ENCODE measurements around the gene RBP3.
A peak's percentile ranks its signal among the peaks of the same experiment; 100 is the strongest.
"Not testable (repeated sequence)": the region's sequence is repeated elsewhere in the genome, so short reads cannot be mapped to it uniquely, and the experiment has no call there.

RBP3 gene

GRCh38 chr10:47383261-47384147, 35.3 kb downstream of the RBP3 start:
- Histone ChIP-seq H3K9ac (ENCODE audit: low read length) (peak overlapping the region; percentile 26; the same call in 1 of the 2 replicates), H3K4me1 (ENCODE audit: low read length) (peaks cover 6% of the 10 kb centered on the region; the same call in 1 of the 2 replicates), H2AFZ (ENCODE audit: low read depth, low read length) (no peak overlapping the region), H3K36me3 (replicated peaks; ENCODE audit: low read depth, low read length) (no peaks in the 10 kb centered on the region), H3K27ac (ENCODE audit: low read length) (no peak overlapping the region), H3K4me3 (ENCODE audit: low read length) (peak overlapping the region; percentile 88), H3K79me2 (ENCODE audit: low read length) (no peaks in the 10 kb centered on the region), H3K27me3 (ENCODE audit: low read depth, low read length) (peaks cover 29% of the 10 kb centered on the region), H4K20me1 (ENCODE audit: insufficient read depth, low read length) (no peaks in the 10 kb centered on the region), H3K9me3 (ENCODE audit: insufficient read depth, low read length) (no peaks in the 10 kb centered on the region), H3K4me2 (ENCODE audit: low read length) (peak overlapping the region; percentile 92)
- no peak for TF ChIP-seq EZH2phosphoT487 (IDR thresholded peaks at IDR 0.05; ENCODE audit: low read depth)
- TF ChIP-seq, protein P1, sequence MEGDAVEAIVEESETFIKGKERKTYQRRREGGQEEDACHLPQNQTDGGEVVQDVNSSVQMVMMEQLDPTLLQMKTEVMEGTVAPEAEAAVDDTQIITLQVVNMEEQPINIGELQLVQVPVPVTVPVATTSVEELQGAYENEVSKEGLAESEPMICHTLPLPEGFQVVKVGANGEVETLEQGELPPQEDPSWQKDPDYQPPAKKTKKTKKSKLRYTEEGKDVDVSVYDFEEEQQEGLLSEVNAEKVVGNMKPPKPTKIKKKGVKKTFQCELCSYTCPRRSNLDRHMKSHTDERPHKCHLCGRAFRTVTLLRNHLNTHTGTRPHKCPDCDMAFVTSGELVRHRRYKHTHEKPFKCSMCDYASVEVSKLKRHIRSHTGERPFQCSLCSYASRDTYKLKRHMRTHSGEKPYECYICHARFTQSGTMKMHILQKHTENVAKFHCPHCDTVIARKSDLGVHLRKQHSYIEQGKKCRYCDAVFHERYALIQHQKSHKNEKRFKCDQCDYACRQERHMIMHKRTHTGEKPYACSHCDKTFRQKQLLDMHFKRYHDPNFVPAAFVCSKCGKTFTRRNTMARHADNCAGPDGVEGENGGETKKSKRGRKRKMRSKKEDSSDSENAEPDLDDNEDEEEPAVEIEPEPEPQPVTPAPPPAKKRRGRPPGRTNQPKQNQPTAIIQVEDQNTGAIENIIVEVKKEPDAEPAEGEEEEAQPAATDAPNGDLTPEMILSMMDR (IDR thresholded peaks at IDR 0.05; ENCODE audit: low read depth, low read length) = no peak

GRCh38 chr10:47384148-47384921, 36.2 kb downstream of the RBP3 start, which contains the start of gene ZNF488:
TSS of gene ZNF488 (minus strand) at chr10:47384293. CDS start at chr10:47368829, 15,464 bp downstream.
- peak within 1 kb of the TSS; percentile 63 for H3K9ac ChIP-seq (ENCODE audit: low read length)
- H3K4me1 ChIP-seq (ENCODE audit: low read length) = peaks cover 6% of the 10 kb centered on the region; the same call in 1 of the 2 replicates
- peak within 1 kb of the TSS; percentile 92 for H3K4me2 ChIP-seq (ENCODE audit: low read length)
- peak within 1 kb of the TSS; percentile 88 for H3K4me3 ChIP-seq (ENCODE audit: low read length)
- no peaks in the 10 kb centered on the region for H3K9me3 ChIP-seq (ENCODE audit: insufficient read depth, low read length)
- no peaks in the 10 kb centered on the region for H4K20me1 ChIP-seq (ENCODE audit: insufficient read depth, low read length)
- H3K27me3 ChIP-seq (ENCODE audit: low read depth, low read length) = peaks cover 27% of the 10 kb centered on the region
- no peaks in the 10 kb centered on the region for H3K36me3 ChIP-seq (replicated peaks; ENCODE audit: low read depth, low read length)
- H3K79me2 ChIP-seq (ENCODE audit: low read length) = no peaks in the 10 kb centered on the region
- TF ChIP-seq EZH2phosphoT487 (IDR thresholded peaks at IDR 0.05; ENCODE audit: low read depth) = no peak
- TF ChIP-seq, protein P1 (IDR thresholded peaks at IDR 0.05; ENCODE audit: low read depth, low read length) = no peak
- H2AFZ ChIP-seq (ENCODE audit: low read depth, low read length) = peak within 1 kb of the TSS; percentile 77
- H3K27ac ChIP-seq (ENCODE audit: low read length) = no peak within 1 kb of the TSS

DNA sequence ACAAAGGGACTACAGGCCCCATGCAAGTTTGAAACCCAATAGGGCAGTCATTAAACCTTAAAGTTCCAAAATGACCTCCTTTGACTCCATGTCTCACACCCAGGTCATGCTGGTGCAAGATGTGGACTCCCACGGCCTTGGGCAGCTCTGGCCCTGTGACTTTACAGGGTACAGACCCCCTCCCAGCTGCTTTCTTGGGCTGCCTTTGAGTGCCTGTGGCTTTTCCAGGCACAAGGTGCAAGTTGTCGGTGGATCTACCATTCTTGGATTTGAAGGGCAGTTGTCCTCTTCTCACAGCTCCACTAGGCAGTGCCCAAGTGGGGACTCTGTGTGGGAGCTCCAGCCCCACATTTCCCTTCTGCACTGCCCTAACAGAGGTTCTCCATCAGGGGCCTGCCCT, 37.9 kb downstream of the RBP3 start:
- H2AFZ ChIP-seq (ENCODE audit: low read depth, low read length); H3K9ac ChIP-seq (ENCODE audit: low read length); H4K20me1 ChIP-seq (ENCODE audit: insufficient read depth, low read length); H3K4me2 ChIP-seq (ENCODE audit: low read length); H3K4me3 ChIP-seq (ENCODE audit: low read length); H3K79me2 ChIP-seq (ENCODE audit: low read length); H3K4me1 ChIP-seq (ENCODE audit: low read length); H3K9me3 ChIP-seq (ENCODE audit: insufficient read depth, low read length); H3K36me3 ChIP-seq (replicated peaks; ENCODE audit: low read depth, low read length); H3K27ac ChIP-seq (ENCODE audit: low read length): not testable (repeated sequence)
- peaks cover 22% of the 10 kb centered on the region for H3K27me3 ChIP-seq (ENCODE audit: low read depth, low read length)

DNA sequence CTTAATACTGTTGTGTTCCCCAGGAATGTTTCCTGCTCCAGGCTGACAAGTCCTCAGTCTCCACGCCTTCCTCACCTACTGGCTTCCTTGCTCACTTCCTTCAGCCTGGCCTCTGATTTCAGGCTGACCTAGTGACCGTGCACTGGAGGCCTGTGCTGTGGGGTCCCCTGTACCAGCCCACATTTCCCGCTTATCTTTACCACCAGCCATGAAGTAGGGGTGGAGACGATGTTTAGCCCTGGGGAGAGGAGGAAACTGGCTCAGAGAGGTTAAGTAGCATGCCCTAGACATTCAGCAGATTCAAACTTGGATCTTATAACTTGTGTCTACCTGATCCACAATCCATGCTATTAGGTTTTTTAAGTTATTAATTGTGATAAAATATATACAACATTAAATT, 40.7 kb downstream of the RBP3 start:
- no peak overlapping the region for H3K4me2 ChIP-seq (ENCODE audit: low read length)
- H3K27me3 ChIP-seq (ENCODE audit: low read depth, low read length) = peaks cover under 1% of the 10 kb centered on the region; the same call in 1 of the 2 replicates
- H3K79me2 ChIP-seq (ENCODE audit: low read length) = no peaks in the 10 kb centered on the region
- H3K9ac ChIP-seq (ENCODE audit: low read length) = no peak overlapping the region
- H3K27ac ChIP-seq (ENCODE audit: low read length) = no peak overlapping the region
- no peaks in the 10 kb centered on the region for H3K36me3 ChIP-seq (replicated peaks; ENCODE audit: low read depth, low read length)
- no peaks in the 10 kb centered on the region for H3K9me3 ChIP-seq (ENCODE audit: insufficient read depth, low read length)
- H4K20me1 ChIP-seq (ENCODE audit: insufficient read depth, low read length) = no peaks in the 10 kb centered on the region
- TF ChIP-seq, protein P1 (IDR thresholded peaks at IDR 0.05; ENCODE audit: low read depth, low read length) = no peak
- no peak for TF ChIP-seq EZH2phosphoT487 (IDR thresholded peaks at IDR 0.05; ENCODE audit: low read depth)
- H3K4me1 ChIP-seq (ENCODE audit: low read length) = peaks cover 3% of the 10 kb centered on the region; the same call in 1 of the 2 replicates
- no peak overlapping the region for H2AFZ ChIP-seq (ENCODE audit: low read depth, low read length)
- no peak overlapping the region for H3K4me3 ChIP-seq (ENCODE audit: low read length)
